ENCODE data around the gene IFNB1. TPM values are rescaled to one million over a fixed set of nuclear protein-coding genes. Genes with fewer than 3 reads are reported as not detected.

IFNB1 gene
- total RNA-seq, 1 donor from 2014 or later, result not detected

DNA sequence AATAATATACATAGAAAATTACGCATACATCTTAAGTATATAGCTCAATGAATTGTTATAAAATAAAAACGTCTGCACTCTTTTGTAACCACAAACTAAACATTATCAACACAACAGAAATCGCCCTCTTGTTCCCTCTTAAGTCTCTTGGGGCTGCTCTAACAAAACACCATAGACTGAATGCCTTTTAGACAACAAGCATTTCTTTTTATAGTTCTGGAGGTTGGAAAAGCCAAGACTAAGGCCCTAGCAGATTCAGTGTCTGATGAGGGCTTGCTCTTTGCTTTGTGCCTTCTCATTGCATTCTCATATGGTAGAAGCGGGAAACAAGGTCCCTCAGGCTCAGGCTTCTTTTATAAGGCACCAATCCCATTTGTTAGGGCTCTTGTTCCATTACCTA, 4.9 kb upstream of the IFNB1 start:
- ATAC-seq (no peak), DNase-seq (no peak)
- no peak overlapping the region for H3K27ac ChIP-seq
- intact Hi-C loops (cut with DNase I), result no loop called here
- no peaks in the 10 kb centered on the region for H3K36me3 ChIP-seq
- no peaks in the 10 kb centered on the region for H3K9me3 ChIP-seq
- TF ChIP-seq, protein P1, sequence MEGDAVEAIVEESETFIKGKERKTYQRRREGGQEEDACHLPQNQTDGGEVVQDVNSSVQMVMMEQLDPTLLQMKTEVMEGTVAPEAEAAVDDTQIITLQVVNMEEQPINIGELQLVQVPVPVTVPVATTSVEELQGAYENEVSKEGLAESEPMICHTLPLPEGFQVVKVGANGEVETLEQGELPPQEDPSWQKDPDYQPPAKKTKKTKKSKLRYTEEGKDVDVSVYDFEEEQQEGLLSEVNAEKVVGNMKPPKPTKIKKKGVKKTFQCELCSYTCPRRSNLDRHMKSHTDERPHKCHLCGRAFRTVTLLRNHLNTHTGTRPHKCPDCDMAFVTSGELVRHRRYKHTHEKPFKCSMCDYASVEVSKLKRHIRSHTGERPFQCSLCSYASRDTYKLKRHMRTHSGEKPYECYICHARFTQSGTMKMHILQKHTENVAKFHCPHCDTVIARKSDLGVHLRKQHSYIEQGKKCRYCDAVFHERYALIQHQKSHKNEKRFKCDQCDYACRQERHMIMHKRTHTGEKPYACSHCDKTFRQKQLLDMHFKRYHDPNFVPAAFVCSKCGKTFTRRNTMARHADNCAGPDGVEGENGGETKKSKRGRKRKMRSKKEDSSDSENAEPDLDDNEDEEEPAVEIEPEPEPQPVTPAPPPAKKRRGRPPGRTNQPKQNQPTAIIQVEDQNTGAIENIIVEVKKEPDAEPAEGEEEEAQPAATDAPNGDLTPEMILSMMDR (IDR thresholded peaks at IDR 0.05), result no peak
- H3K4me3 ChIP-seq, result no peak overlapping the region
- no peaks in the 10 kb centered on the region for H3K4me1 ChIP-seq
- H3K27me3 ChIP-seq, result no peaks in the 10 kb centered on the region

DNA sequence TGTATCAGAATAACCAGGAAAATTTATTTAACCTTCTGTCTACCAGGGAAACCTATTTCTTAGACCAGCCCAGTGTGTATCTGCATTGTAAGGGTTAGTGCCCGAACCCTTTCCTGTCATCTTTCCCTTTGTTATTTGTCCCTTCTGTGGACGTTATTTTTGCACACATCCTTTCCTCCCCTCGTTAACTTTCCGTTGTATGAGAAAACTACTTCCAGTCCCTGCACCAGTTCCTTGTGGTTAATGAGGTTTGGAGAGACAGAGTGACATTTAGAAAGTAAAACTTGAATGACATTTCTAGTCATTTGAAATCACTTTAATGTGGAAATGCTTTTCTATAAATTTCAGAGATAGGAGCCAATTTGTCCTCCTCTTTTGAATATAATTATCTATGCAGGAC, 4.3 kb upstream of the IFNB1 start:
- TF ChIP-seq, protein P1 (IDR thresholded peaks at IDR 0.05), result no peak
- Histone ChIP-seq H3K27me3 (no peaks in the 10 kb centered on the region), H3K36me3 (no peaks in the 10 kb centered on the region), H3K4me1 (no peaks in the 10 kb centered on the region), H3K9me3 (no peaks in the 10 kb centered on the region), H3K4me3 (no peak overlapping the region), H3K27ac (no peak overlapping the region)
- intact Hi-C loops (cut with DNase I), result no loop called here
- DNase-seq (no peak), ATAC-seq (no peak)

DNA sequence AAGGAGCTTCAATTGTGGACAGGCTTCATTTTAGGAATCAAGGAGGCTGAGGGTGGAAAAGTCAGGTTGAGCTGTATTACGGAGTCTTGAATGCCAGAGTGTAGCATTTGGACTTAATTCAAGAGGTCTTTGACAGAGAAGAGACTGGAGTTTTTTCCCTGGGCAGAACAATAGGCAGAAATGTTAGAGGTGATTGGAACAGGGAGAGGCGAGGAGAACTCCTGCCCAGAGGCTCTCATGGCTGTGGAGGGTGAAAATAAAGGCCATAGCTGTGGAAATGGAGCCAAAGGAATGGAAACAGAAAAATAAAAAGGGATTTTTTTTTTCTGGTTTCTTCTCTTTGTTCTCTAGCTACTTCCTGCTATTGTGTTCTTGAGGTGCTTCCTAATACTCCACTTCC, 3.7 kb upstream of the IFNB1 start:
- no peaks in the 10 kb centered on the region for H3K9me3 ChIP-seq
- H3K27me3 ChIP-seq, result no peaks in the 10 kb centered on the region
- no peak overlapping the region for H3K4me3 ChIP-seq
- DNase-seq (no peak), ATAC-seq (no peak)
- no peaks in the 10 kb centered on the region for H3K36me3 ChIP-seq
- no peak overlapping the region for H3K27ac ChIP-seq
- TF ChIP-seq, protein P1 (IDR thresholded peaks at IDR 0.05), result no peak
- intact Hi-C loops (cut with DNase I), result no loop called here
- H3K4me1 ChIP-seq, result no peaks in the 10 kb centered on the region

DNA sequence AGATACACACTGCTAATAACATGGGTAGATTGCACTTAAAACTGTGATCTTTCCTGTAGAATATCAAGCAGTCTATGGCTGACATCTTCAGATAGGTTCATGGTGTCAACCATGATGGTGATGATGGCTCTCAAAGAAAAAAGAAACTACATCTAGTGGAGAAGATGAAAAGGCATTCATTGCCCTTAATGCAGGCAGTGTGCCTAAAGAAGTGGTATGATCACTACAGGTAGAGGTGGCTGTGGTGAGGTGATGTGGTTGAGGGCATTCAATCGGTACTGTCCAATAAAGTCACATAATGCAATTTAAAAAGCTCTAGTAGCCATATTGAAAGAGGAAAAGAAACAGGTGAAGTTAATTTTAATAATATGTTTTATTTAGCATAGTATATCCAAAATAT, 3.1 kb upstream of the IFNB1 start:
- Histone ChIP-seq H3K9me3 (no peaks in the 10 kb centered on the region), H3K27ac (no peak overlapping the region), H3K36me3 (no peaks in the 10 kb centered on the region), H3K27me3 (no peaks in the 10 kb centered on the region), H3K4me3 (no peak overlapping the region), H3K4me1 (no peaks in the 10 kb centered on the region)
- TF ChIP-seq, protein P1 (IDR thresholded peaks at IDR 0.05), result no peak
- ATAC-seq, result no peak
- intact Hi-C loops (cut with DNase I), result no loop called here
- DNase-seq, result no peak

DNA sequence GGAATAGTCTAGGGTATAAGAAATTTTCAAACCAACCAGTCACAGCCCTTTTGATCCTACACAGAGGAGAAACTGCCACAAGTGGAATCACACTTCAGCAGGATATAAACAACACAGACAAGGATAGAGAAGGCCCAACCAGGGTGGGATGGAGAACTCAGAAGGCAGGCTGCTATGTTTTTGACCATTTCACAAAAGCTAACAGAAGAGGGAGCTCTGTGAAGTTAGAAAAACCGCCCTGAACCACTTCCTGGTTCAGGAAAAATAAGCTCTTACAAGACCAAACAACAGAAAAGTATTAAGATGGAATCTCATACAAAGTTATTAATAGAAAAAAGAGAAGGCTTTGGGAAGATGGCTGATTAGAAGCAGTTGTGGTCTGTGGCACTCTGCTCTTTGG, 960 bp upstream of the IFNB1 start:
- TF ChIP-seq, protein P1 (IDR thresholded peaks at IDR 0.05), result no peak
- H3K27me3 ChIP-seq, result no peaks in the 10 kb centered on the region
- no peaks in the 10 kb centered on the region for H3K9me3 ChIP-seq
- no peak for DNase-seq
- intact Hi-C loops (cut with DNase I), result no loop called here
- no peaks in the 10 kb centered on the region for H3K4me1 ChIP-seq
- H3K27ac ChIP-seq, result no peak overlapping the region
- H3K4me3 ChIP-seq, result no peak overlapping the region
- no peaks in the 10 kb centered on the region for H3K36me3 ChIP-seq
- no peak for ATAC-seq

DNA sequence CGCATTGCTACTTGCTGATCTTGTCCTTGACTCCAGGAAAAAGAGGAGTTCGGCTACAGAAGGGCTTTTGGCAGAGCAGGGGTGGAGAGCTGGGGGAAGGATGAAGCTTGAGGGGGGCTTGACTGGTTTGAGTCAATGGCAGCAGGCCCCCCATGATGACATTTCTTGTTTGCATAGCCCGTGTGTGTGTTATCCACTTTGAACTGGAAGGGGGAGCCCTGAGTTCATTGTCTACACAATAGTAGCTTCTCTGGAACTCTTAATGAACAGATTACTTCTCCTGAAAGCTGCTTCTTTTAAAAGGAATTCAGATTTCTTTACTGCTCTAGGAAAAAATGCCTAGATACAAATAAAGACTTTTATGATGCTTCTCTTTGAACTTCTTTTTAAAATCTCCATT, 2.3 kb downstream of the IFNB1 start:
- intact Hi-C loops (cut with DNase I), result no loop called here
- ATAC-seq, result no peak
- Histone ChIP-seq H3K36me3 (no peaks in the 10 kb centered on the region), H3K4me3 (no peak overlapping the region), H3K27ac (no peak overlapping the region), H3K4me1 (no peaks in the 10 kb centered on the region), H3K27me3 (no peaks in the 10 kb centered on the region), H3K9me3 (no peaks in the 10 kb centered on the region)
- no peak for DNase-seq
- TF ChIP-seq, protein P1 (IDR thresholded peaks at IDR 0.05), result no peak

All from upper lobe of right lung (tissue), 1 donor.